PC-9 (cell line): ENCODE data around the gene ANO9.

Experiments
- CTCF ChIP-seq: fragments of 200-600 bp; sonication (generic); conservative IDR thresholded peaks from 2 replicates; pipeline ENCODE4 v1.6.1; 2017; ENCODE audit warnings: mixed run types, antibody characterized with exemption, mild to moderate bottlenecking, moderate library complexity
- EZH2 ChIP-seq: fragments of 200-600 bp; sonication (generic); IDR thresholded peaks from 2 replicates; pipeline ENCODE4 v1.8.0; 2017; ENCODE audit warnings: antibody characterized with exemption, low read depth

- TF ChIP-seq CTCF (no peak), EZH2 (no peak)
Observed at GRCh38 chr11:429931-430456, 11.8 kb downstream of the ANO9 start.
